Tibial nerve (tissue), 4 donors: ENCODE results near the gene GNA12. TPM values are rescaled to one million over a fixed set of nuclear protein-coding genes. Genes with fewer than 3 reads are reported as not detected.
"Not testable (repeated sequence)": the region's sequence is repeated elsewhere in the genome, so short reads cannot be mapped to it uniquely, and the experiment has no call there.

ENCODE experiments used
- DNase-seq, 2 donors: peaks; one replicate each; pipeline ENCODE4 v3.0.0-alpha.2; 2019; ENCODE audit warnings: low spot score in 2 of 2
- H3K27ac ChIP-seq, 4 donors: fragments of 200-600 bp; sonication (generic) in 3 of 4; one replicate each; pipeline ENCODE4 v1.5.1; 2017 to 2019; ENCODE audit warnings: mild to moderate bottlenecking in 1 of 4
- H3K27me3 ChIP-seq, 2 donors: fragments of 200-600 bp; sonication (generic) in 1 of 2; one replicate each; pipeline versions ENCODE4 v1.5.1 to v1.6.0; 2017 to 2019
- H3K36me3 ChIP-seq, 3 donors: fragments of 200-600 bp; sonication (generic); one replicate each; pipeline ENCODE4 v1.5.1; 2018 to 2019
- H3K4me1 ChIP-seq, 4 donors: fragments of 200-600 bp; sonication (generic) in 3 of 4; one replicate each; pipeline ENCODE4 v1.5.1; 2017 to 2019
- H3K4me3 ChIP-seq, 4 donors: fragments of 200-600 bp; sonication (generic) in 3 of 4; one replicate each; pipeline ENCODE4 v1.5.1; 2017 to 2019; ENCODE audit warnings: mild to moderate bottlenecking in 1 of 4, moderate library complexity in 1 of 4
- H3K9me3 ChIP-seq, 4 donors: fragments of 200-600 bp; sonication (generic) in 3 of 4; one replicate each; pipeline ENCODE4 v1.5.1; 2017 to 2019
- EP300 ChIP-seq, 2 donors: sonication (generic); formaldehyde crosslinking; IDR thresholded peaks; one replicate each; pipeline ENCODE4 v1.6.1; 2017; ENCODE audit warnings: antibody characterized with exemption in 2 of 2, mild to moderate bottlenecking in 1 of 2
- POLR2A ChIP-seq, 2 donors: fragments of 450-650 bp; IDR thresholded peaks; one replicate each; pipeline ENCODE4 v1.6.1; 2017; ENCODE audit warnings: antibody characterized with exemption in 2 of 2, mild to moderate bottlenecking in 2 of 2, moderate library complexity in 2 of 2
- WGBS, 2 donors: methylation state at CpG; one replicate each; pipeline ENCODE4 v1.1.5; 2018; 5-methylcytosine and 5-hydroxymethylcytosine counted together
- total RNA-seq, 4 donors: library from RNA; depleted of rRNA; stranded (reverse); fragments of >200 nt; gene quantifications; one replicate each; pipeline ENCODE4 v1.1.0, GENCODE V29; 2016
- TF ChIP-seq, protein P1 (sequence below), 5 experiments: fragments of 200-600 bp in 3 of 5; fragments of 450-650 bp in 2 of 5; sonication (generic) in 3 of 5; IDR thresholded peaks; one replicate each; pipeline ENCODE4 v1.5.1; 2016 to 2019; ENCODE audit warnings: antibody characterized with exemption in 5 of 5, mild to moderate bottlenecking in 3 of 5, moderate library complexity in 2 of 5

GNA12 gene
- total RNA-seq, 4 donors from 2014 or later, result 21.3 to 36.0 (median 29.4) TPM

DNA sequence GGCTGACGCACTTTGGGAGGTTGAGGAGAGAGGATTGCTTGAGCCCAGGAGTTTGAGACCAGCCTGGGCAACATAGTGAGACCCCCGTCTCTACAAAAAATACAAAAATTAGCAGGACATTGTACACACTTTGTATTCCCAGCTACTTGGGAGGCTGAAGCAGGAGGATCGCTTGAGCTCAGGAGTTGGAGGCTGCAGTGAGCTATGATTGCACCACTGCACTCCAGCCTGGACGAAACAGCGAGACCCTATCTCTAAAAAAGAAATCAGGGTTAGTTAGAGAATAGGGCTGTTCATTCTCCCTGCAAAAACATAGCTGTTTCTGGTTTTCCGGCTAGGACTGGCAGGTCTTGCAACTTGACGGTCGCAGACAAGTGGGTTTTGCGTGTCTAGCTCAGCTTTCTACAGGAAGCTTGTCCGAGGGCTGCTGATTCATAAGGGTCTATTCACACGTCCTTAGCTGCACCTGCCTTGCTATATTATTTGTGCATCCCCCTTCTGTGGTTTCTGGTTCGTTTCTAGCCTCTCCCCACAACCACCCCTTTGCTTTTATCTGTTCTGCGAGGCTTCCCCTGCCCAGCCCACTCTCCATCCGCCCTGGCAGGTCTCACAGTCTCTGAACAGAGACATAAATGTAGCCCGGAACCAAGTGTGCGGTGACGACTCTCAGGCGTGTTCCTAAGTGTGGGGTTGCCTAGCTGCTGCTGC is 145.4 kb downstream of the GNA12 start:
- Histone ChIP-seq H3K27ac (no peak overlapping the region), H3K27me3 (peaks cover 0 to 3% of the 10 kb centered on the region in 2 donors), H3K4me1 (peaks cover 0 to 10% (median 0%) of the 10 kb centered on the region in 4 donors), H3K4me3 (no peak overlapping the region), H3K36me3 (no peaks in the 10 kb centered on the region), H3K9me3 (no peaks in the 10 kb centered on the region)
- 64 to 66% methylated on average over 18 of the region's 18 CpGs for WGBS, 2 donors
- TF ChIP-seq POLR2A (IDR thresholded peaks at IDR 0.05), result no peak
- TF ChIP-seq, protein P1, sequence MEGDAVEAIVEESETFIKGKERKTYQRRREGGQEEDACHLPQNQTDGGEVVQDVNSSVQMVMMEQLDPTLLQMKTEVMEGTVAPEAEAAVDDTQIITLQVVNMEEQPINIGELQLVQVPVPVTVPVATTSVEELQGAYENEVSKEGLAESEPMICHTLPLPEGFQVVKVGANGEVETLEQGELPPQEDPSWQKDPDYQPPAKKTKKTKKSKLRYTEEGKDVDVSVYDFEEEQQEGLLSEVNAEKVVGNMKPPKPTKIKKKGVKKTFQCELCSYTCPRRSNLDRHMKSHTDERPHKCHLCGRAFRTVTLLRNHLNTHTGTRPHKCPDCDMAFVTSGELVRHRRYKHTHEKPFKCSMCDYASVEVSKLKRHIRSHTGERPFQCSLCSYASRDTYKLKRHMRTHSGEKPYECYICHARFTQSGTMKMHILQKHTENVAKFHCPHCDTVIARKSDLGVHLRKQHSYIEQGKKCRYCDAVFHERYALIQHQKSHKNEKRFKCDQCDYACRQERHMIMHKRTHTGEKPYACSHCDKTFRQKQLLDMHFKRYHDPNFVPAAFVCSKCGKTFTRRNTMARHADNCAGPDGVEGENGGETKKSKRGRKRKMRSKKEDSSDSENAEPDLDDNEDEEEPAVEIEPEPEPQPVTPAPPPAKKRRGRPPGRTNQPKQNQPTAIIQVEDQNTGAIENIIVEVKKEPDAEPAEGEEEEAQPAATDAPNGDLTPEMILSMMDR (IDR thresholded peaks at IDR 0.05), result no peak
- TF ChIP-seq EP300 (IDR thresholded peaks at IDR 0.05), result no peak
- no peak for DNase-seq

DNA sequence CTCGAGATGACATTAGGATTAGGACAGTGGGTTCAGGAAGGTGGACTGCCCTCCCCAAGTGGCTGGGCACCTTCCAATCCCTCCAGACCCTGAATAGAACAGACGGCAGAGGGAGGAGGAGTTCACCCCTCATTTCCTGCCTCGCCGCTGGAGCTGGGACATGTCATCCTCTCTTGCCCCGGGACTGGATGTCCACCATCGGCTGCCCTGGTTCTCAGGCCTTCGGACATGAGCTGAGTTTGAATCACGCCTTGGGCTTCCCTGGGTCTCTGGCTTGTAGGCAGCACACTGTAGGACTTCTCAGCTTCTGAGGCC is 150.0 kb downstream of the GNA12 start:
- not testable (repeated sequence) for H3K27ac ChIP-seq, H3K9me3 ChIP-seq
- WGBS, 2 donors, result 75 to 86% methylated on average over 8 of the region's 8 CpGs

DNA sequence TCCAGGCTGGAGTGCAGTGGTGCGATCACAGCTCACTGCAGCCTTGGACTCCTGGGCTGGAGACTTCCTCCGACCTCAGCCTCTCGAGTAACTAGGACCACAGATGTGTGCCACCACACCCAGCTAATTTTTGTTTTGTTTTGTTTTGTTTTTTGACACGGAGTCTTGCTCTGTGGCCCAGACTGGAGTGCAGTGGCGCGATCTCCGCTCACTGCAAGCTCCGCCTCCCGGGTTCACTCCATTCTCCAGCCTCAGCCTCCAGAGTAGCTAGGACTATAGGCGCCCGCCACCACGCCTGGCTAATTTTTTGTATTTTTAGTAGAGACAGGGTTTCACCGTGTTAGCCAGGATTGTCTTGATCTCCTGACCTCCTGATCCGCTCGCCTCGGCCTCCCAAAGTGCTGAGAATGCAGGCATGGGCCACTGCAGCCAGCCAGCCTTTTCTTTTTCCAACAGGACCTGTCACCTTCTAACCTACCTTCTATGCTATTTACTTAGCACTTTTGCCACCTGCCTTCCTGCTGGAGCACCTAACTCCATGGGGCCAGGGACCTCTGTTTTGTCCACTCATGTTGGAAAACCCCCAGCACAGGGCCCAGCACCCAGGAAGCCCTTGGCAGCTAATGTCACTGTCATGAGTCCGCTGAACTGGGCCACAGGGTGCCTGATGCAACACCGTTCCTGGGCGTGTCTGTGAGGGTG is 150.5 kb downstream of the GNA12 start:
- not testable (repeated sequence) for H3K9me3 ChIP-seq, H3K4me1 ChIP-seq, H3K4me3 ChIP-seq, H3K36me3 ChIP-seq, DNase-seq, H3K27ac ChIP-seq
- 83 to 85% methylated on average over 18 to 19 of the region's 19 CpGs for WGBS, 2 donors
- peaks cover 0 to 17% of the 10 kb centered on the region in 2 donors for H3K27me3 ChIP-seq

More for the DNA sequence above, 150.0 kb downstream of the GNA12 start:
- peaks cover 0 to 12% of the 10 kb centered on the region in 2 donors for H3K27me3 ChIP-seq
- DNase-seq, H3K36me3 ChIP-seq, H3K4me3 ChIP-seq, H3K4me1 ChIP-seq: not testable (repeated sequence)

DNA sequence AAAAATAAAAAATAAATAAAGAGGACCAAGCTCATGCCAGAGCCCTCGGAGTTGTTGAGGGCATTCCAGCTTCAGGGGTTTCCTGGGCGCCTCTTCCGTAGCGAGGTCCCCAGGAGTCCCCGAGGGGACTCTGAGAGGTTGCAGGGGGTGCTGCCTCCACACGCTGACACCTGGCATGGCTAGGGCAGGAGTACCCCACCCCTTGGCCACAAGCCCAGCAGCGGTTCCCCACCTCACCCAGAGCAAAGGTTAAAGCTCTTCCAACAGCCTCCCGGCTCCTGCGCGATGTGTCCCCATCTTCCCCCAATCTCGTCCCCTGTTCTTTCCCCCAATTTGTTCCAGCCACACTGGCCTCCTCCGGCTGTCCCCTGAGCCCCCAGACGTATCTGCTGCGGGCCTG is 151.6 kb downstream of the GNA12 start:
- H3K27ac ChIP-seq, result no peak overlapping the region
- no peaks in the 10 kb centered on the region for H3K36me3 ChIP-seq
- H3K9me3 ChIP-seq, result no peaks in the 10 kb centered on the region
- peaks cover 0 to 17% (median 10%) of the 10 kb centered on the region in 4 donors for H3K4me1 ChIP-seq
- no peak overlapping the region for H3K4me3 ChIP-seq
- peaks cover 0 to 25% of the 10 kb centered on the region in 2 donors for H3K27me3 ChIP-seq
- DNase-seq, result no peak
- TF ChIP-seq POLR2A (IDR thresholded peaks at IDR 0.05) (no peak), EP300 (IDR thresholded peaks at IDR 0.05) (no peak)
- TF ChIP-seq, protein P1 (IDR thresholded peaks at IDR 0.05), result no peak
- 82 to 83% methylated on average over 14 of the region's 14 CpGs for WGBS, 2 donors

DNA sequence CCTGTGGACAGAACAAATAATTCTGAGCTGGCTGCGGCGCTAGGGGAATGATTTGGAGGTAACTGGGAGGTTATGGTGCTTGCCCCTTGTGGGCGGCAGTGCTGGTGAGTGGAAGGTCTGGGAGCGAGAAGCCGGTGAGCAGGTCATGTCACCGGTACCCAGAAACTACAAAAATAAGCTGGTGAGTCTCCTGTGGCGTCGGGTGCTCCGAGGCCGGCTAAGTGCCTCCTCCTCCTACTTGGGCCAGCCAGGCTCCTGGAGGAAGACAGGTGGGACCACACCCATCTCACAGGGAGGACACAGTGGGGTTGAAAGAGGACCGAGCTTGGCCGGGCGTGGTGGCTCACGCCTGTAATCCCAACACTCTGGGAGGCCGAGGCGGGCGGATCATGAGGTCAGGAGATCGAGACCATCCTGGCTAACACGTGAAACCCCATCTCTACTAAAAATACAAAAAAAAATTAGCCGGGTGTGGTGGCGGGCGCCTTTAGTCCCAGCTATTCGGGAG is 152.1 kb downstream of the GNA12 start:
- 91 to 92% methylated on average over 22 to 23 of the region's 23 CpGs for WGBS, 2 donors
- Histone ChIP-seq H3K4me1 (peaks cover 0 to 23% (median 11%) of the 10 kb centered on the region in 4 donors), H3K27me3 (peaks cover 0 to 30% of the 10 kb centered on the region in 2 donors)
- H3K27ac ChIP-seq, H3K4me3 ChIP-seq, DNase-seq, H3K36me3 ChIP-seq, H3K9me3 ChIP-seq: not testable (repeated sequence)

DNA sequence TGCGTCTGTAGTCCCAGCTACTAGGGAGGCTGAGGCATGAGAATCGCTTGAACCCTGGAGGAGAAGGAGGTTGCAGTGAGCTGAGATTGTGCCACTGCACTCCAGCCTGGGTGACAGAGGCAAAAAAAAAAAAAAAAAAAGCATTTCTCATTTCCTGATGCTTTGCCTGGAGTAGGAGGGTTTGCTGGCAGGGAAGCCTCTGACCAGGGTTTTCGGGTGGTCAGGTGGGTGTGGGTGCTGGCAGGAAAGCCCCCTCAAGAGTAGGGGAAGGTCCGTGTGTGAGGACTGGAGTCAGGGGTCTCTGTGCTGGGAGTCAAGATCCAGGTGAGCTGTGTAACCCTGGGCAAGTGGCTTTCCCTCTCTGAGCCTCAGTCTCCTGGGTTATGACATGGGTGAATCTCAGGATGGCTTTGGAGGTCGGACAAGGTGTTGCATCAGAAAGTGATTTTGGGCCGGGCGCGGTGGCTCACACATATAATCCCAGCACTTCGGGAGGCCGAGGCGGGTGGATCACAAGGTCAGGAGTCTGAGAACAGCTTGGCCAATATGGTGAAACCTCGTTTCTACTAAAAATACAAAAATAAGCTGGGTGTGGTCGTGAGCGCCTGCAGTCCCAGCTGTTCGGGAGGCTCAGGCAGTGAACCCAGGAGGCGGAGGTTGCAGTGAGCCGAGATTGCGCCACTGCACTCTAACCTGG is 152.9 kb downstream of the GNA12 start:
- Histone ChIP-seq H3K36me3 (no peaks in the 10 kb centered on the region), H3K4me3 (no peak overlapping the region), H3K27ac (no peak overlapping the region), H3K4me1 (peaks cover 0 to 24% (median 11%) of the 10 kb centered on the region in 4 donors), H3K9me3 (no peaks in the 10 kb centered on the region), H3K27me3 (peaks cover 0 to 39% of the 10 kb centered on the region in 2 donors)
- no peak for DNase-seq
- 81 to 85% methylated on average over 18 of the region's 18 CpGs for WGBS, 2 donors
- TF ChIP-seq, protein P1 (IDR thresholded peaks at IDR 0.05), result no peak
- TF ChIP-seq POLR2A (IDR thresholded peaks at IDR 0.05) (no peak), EP300 (IDR thresholded peaks at IDR 0.05) (no peak)
